GM21786 (cell line): ENCODE data around the gene METTL26.

Experiments
- ATAC-seq: cut with Tn5 transposase; IDR thresholded peaks from one replicate; pipeline ENCODE4 v1.9.1; 2021; ENCODE audit not compliant: unreplicated experiment

Gene METTL26

GRCh38 chr16:660459-661183 is 24.5 kb upstream of the METTL26 start:
- peak; percentile 60 for ATAC-seq

GRCh38 chr16:660132-660458 is 24.0 kb upstream of the METTL26 start:
- ATAC-seq: no peak

DNA sequence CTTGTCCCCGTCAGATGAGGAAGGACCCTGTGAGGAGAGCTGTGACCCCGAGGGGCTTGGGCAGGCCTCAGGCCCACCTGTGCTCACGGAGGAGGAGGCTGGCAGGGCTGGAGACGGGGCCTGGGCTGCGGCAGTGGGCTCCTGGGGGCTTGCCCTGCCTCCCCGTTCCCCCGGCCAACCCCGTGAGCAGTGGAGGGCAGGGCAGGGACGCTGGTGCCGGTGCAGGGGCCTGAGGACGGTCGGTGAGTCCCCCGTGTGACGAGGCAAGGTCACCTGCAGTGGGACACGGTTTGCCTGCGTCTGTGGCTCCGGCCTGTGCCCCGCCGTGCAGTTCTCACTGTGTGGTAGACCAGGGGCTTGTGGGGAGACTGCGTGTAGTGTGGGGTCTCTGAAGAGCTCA is 23.5 kb upstream of the METTL26 start:
- ATAC-seq: no peak

- no peak for ATAC-seq
These were observed 22.8 kb upstream of the METTL26 start for GRCh38 chr16:658679-659571.

DNA sequence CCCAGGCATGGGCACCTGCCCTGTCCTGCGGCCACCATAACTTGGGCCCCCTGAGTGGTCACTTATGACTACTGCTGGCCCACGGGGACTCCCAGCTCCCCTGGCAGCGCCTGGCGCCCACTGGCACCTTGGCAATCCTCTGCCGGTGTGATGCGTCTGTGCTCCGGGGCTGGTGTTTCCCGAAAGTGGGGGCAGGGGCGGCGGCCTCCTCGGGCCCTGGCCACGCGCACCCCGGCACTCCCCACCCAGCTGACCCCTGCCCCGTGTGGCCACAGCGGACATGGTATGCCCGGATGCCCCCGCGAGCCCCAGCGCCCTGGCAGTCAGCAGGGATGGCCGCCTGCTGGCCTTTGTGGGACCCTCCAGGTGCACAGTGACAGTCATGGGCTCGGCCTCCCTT is 21.4 kb upstream of the METTL26 start:
- ATAC-seq: no peak

DNA sequence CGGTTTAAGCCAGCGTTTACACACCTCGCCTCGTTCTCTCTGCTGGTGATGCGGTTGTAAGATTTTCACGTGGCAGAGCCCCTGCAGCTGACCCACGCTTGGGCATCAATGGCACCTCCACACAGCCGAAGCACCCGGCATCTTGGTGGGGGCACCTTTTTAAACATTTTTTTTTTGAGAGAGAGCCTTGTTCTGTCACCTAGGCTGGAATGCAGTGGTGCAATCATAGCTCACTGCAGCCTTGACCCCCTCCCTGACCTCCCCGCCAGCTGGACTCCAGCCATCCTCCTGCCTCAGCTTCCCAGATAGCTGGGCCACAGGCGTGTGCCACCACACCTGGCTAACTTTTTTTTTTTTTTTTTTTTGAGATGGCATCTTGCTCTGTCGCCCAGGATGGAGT is 17.9 kb upstream of the METTL26 start:
- no peak for ATAC-seq

GRCh38 chr16:652454-653305 is 16.6 kb upstream of the METTL26 start:
- ATAC-seq: no peak

GRCh38 chr16:651844-652243 is 15.7 kb upstream of the METTL26 start:
- no peak for ATAC-seq

DNA sequence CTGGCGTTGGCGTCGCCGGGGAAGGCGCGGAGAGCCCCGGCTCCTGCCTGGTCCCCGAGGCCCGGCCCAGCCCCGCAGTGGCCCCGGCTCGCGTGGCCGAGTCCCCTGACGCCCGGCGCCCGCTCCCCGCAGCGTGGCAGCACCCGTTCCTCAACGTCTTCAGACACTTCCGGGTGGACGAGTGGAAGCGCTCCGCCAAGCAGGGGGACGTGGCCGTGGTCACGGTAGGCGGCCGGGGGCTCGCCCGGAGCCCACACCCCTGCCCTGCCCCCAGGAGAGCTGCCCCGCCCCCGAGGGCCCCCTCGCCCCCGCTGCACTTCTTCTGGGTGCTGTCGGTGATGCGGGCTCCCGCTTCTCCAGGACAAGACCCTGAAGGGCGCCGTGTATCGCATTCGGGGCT is 13.5 kb upstream of the METTL26 start:
- ATAC-seq: peak; percentile 15

DNA sequence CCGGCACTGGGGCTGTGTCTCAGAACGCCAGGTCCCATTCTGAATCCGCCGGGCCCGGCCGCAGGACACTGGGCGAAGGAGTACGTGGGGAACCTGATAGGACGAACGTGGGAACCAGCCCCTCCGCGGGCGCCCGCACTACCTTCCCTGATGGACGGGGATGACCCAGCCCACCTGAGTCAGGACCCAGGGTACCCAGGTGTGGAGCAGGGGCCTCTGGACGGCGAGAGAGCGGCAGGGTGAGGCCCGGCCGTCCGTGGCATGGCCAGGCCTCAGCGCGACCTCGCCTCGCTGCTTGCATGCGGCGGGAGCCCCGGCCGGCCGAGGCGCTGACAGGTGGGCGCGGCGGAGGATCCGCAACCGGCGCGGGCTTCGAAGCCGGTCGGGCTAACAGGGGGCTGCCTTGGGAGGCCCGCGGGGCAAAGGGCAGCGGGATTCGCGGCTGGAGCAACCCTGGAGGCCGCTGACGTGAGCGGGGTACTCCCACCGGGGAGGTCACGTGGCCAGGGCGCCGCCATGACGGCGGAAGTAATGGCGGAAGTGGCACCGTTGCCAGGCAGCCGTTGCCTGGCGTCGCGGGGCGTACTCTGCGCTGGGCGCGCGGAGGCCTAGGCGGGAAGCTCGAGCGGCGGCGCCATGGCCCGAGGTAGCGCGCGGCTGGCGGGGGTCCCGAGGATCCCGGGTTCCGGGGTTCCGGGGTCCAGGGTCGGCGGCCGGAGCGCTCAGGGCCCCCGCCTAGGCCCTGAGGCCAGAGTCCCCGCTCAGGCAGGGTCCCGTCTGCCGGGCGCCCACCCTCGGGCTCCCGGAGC is 12.9 kb upstream of the METTL26 start, which contains the start of gene WDR90:
Gene WDR90 (plus strand): TSS at position 585 of the 809 bp plus-strand sequence. CDS start 52 bp downstream, at position 637.
- ATAC-seq: peak; percentile 84

DNA sequence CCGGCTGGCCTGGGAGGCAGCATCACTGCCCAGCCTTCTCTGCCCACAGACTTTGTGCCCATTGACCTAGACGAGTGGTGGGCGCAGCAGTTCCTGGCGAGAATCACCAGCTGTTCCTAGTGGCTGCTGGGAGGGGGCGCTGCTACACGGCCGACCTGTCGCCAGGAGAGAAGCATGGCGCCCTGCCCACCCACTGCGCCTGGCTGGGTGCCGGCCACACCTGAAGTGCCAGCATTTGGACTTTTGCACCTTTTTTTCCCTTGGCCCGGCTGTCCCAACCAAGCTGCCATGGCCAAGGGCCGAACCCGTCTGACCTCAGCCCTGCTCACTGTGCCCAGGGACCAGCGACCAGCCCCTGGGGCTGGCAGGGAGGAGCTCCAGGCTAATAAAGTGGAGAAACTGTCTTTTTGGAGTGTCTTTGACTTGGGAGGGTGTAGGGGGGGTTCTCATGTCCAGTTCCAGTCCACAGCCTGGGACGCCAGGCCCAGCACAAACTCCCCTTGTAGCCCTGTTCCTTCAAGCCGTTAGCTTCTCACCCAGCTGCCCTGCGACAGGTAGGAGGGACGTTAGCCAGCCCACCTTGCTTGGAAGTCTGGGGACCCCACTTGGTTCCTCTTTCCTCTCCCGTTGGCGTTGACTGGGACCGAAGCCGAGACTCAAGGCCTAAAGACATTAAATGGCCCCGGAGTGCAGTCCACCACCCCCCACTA is 12.1 kb upstream of the METTL26 start:
- no peak for ATAC-seq

GRCh38 chr16:647173-647902 is 11.2 kb upstream of the METTL26 start:
- no peak for ATAC-seq

DNA sequence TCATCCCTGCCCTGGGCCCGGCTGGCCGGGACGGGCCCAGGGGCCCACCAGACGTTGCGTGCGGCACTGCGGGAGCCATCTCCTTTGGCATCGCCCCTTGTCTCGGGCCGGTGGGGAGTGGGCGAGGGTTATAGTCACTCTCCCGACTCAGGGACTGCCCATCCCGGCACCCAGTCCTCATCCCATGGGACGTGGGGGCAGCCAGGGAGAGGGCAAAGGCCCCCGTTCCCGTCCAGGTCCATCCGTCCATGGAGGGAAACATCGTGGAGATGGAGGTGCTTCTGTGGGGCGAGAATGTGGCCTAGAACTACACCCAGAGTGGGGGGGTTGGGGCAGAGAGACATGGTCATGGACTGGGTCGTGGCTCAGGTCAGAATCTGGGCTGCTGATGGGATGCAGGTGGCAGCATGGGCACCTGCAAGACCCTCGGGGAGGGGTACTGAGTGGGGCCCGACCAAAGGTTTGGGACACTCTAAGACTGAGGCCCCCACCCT is 10.6 kb upstream of the METTL26 start:
- ATAC-seq: no peak

DNA sequence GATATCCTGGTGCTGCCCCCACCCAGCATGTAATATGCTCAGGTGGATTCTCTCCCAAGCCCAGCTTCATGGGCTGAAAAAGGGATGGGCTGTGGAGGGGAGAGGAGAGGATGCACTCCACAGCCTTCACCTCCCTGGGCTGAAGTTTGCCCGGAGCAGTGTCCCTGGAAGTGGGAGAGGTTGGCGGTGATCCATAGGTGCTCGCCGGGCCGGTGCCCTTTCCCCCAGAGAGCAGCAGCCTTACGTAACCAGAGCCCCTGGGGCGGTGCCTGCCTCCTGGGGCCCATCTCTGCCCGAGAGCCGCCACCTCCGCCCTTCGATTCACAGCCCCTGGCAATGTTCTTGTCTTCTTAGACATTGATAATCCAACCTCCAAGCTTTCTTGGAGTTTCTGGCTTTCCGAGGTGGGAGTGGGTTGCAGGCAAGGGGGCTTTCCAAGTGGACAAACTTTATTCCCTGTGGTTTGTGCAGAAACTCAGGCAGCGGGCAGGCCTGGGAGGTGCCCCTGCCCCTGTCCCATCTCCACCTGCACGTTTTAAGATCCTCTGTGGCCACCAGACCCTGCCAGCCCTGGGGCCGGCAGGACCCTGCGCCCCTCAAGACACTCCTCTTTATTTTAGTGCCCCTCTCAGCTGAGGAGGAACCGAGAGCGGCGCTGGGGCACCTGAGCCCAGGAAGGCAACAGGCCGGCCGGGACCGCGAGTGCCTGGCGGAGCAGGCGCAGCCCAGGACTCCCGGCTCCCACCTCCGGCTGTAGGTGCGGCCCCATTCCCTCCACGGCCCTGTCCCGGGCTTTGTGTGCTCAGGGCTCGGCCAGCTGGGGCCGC is 10.0 kb upstream of the METTL26 start:
- no peak for ATAC-seq

DNA sequence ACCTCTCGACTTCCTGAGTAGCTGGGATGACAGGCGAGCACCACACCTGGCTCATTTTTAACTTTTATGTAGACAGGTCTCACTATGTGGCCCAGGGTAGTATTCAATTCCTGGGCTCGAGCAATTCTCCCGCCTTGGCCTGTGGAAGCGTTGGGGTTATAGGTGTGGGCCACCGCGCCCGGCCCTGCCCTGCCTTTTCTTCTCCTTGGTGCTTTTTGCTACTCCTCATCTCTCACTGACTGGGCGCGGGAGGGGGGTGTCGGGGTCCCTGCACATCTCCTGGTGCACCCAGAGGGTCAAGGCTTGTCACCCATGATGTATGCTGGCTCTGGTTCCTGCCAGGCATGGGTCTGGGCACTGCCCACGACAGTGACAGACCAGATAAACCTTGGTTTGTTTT is 8.5 kb upstream of the METTL26 start:
- ATAC-seq: no peak

- no peak for ATAC-seq
These were observed 6.9 kb upstream of the METTL26 start for GRCh38 chr16:643050-643368.

GRCh38 chr16:642189-643049 is 6.3 kb upstream of the METTL26 start:
- ATAC-seq: peak; percentile 29
